Upper lobe of left lung (tissue), 6 donors: ENCODE measurements around the gene GCLM. TPM values are rescaled to one million over a fixed set of nuclear protein-coding genes. Genes with fewer than 3 reads are reported as not detected.
"Not testable (repeated sequence)": the region's sequence is repeated elsewhere in the genome, so short reads cannot be mapped to it uniquely, and the experiment has no call there.

Experiments
- ATAC-seq, 2 donors: fragments of 200-7000 bp; cut with Tn5 transposase; one replicate each; pipeline ENCODE4 v1.9.1; 2022; ENCODE audit warnings: mild to moderate bottlenecking in 2 of 2, moderate library complexity in 2 of 2; ENCODE audit not compliant: low FRiP score in 2 of 2
- DNase-seq, 2 donors: peaks; one replicate each; pipeline ENCODE4 v3.0.0-alpha.2; 2019 to 2020
- H3K27ac ChIP-seq, 4 donors: fragments of 200-600 bp; sonication (generic); one replicate each; pipeline ENCODE4 v1.5.1; 2016 to 2019
- H3K27me3 ChIP-seq, 4 donors: fragments of 200-600 bp; sonication (generic); one replicate each; pipeline ENCODE4 v1.5.1; 2017 to 2019
- H3K36me3 ChIP-seq, 4 donors: fragments of 200-600 bp; sonication (generic); one replicate each; pipeline ENCODE4 v1.5.1; 2016 to 2019
- H3K4me1 ChIP-seq, 4 donors: fragments of 200-600 bp; sonication (generic); one replicate each; pipeline ENCODE4 v1.5.1; 2018 to 2019
- H3K4me3 ChIP-seq, 4 donors: fragments of 200-600 bp; sonication (generic); one replicate each; pipeline ENCODE4 v1.5.1; 2017 to 2019; ENCODE audit warnings: mild to moderate bottlenecking in 2 of 4, moderate library complexity in 1 of 4
- H3K9me3 ChIP-seq, 4 donors: fragments of 200-600 bp; sonication (generic); one replicate each; pipeline ENCODE4 v1.5.1; 2018 to 2019
- EP300 ChIP-seq, 4 donors: sonication (generic); formaldehyde crosslinking; IDR thresholded peaks; one replicate each; pipeline ENCODE4 v1.5.1; 2017; ENCODE audit warnings: antibody characterized with exemption in 4 of 4, control low read depth in 2 of 4
- POLR2A ChIP-seq, 4 donors: fragments of 450-650 bp; IDR thresholded peaks; one replicate each; pipeline ENCODE4 v1.5.1; 2016 to 2017; ENCODE audit warnings: antibody characterized with exemption in 4 of 4, mild to moderate bottlenecking in 2 of 4
- POLR2AphosphoS5 ChIP-seq, 2 donors: sonication (generic); formaldehyde crosslinking; IDR thresholded peaks; one replicate each; pipeline ENCODE4 v1.5.1; 2017; ENCODE audit warnings: antibody characterized with exemption in 2 of 2
- WGBS, 2 donors: methylation state at CpG; one replicate each; pipeline ENCODE4 v1.1.5; 2017 to 2018; 5-methylcytosine and 5-hydroxymethylcytosine counted together
- total RNA-seq, 6 donors: library from RNA; depleted of rRNA in 4 of 6; stranded (reverse); fragments of >200 nt in 4 of 6; gene quantifications; one replicate each; pipeline versions ENCODE4 v1.1.0 to v1.2.1, GENCODE V29; 2016 to 2021
- TF ChIP-seq, protein P1 (sequence below), 6 experiments: fragments of 450-650 bp in 4 of 6; fragments of 200-600 bp in 2 of 6; sonication (generic) in 2 of 6; IDR thresholded peaks; one replicate each; pipeline ENCODE4 v1.5.1; 2016 to 2019; ENCODE audit warnings: antibody characterized with exemption in 6 of 6
- donor health status: DM: no; HTN: no; CAD: no; lungs with moderate emphysema.
- donor health status: DM: no; HTN: yes; CAD: no; lungs with severe emphysema.

Gene GCLM, protein sequence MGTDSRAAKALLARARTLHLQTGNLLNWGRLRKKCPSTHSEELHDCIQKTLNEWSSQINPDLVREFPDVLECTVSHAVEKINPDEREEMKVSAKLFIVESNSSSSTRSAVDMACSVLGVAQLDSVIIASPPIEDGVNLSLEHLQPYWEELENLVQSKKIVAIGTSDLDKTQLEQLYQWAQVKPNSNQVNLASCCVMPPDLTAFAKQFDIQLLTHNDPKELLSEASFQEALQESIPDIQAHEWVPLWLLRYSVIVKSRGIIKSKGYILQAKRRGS
- 10 to 100 TPM; 11.3 to 25.1 (median 20.2) TPM for total RNA-seq

DNA sequence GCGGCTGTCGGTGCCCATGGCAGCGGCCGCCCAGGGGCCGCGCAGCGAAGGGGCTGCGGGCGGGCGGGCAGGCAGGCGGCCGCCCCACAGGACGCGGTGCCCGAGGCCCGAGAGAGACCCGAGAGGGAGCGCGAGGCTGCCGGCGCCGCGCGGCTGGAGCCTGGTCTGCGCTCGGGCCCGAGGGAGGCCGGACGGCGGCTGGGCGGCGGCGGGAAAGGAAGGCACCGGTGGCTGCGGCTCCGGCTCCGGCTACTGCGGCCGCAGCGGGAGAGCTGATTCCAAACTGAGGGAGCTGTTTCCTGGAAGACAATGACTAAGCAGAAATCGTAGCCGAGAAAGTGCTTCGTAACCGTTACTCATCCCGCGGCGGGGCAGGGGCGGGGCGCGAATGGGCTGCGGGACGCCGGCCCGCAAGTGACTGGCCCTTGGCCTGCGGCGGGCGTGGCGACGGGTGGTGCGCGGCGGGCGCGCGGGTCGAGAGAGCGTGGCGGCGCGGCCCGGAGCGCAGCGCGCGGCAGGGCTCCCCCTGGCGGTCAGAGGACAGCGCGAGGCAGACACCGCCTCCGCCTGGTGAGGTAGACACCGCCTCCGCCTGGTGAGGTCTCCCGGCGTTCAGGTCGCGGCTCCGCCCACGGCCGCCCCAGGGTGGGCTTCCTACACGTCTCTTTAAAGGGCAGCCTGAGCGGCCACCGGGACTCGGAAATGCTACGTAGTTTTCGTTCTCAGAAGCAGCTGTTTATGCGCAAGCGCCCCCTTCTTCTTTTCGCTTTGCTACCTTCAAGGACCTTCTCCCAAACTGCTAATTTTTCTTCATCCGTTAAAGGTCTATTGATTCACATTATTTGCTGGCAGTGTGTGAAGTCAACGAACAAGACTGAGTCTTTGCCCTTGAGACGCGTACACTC, at the start of gene GCLM:
TSS of gene GCLM (minus strand) at position 285 of the 905 bp plus-strand sequence. CDS start at position 18, 267 bp downstream.
- H3K9me3 ChIP-seq = no peaks in the 10 kb centered on the region
- TF ChIP-seq EP300 (IDR thresholded peaks at IDR 0.05) (peak in 1 of 4 donors; percentile 43), POLR2A (IDR thresholded peaks at IDR 0.05) (peak in 3 of 4 donors; percentile 49 to 70 (median 60)), POLR2AphosphoS5 (IDR thresholded peaks at IDR 0.05) (peak; percentile 74 to 82)
- TF ChIP-seq, protein P1, sequence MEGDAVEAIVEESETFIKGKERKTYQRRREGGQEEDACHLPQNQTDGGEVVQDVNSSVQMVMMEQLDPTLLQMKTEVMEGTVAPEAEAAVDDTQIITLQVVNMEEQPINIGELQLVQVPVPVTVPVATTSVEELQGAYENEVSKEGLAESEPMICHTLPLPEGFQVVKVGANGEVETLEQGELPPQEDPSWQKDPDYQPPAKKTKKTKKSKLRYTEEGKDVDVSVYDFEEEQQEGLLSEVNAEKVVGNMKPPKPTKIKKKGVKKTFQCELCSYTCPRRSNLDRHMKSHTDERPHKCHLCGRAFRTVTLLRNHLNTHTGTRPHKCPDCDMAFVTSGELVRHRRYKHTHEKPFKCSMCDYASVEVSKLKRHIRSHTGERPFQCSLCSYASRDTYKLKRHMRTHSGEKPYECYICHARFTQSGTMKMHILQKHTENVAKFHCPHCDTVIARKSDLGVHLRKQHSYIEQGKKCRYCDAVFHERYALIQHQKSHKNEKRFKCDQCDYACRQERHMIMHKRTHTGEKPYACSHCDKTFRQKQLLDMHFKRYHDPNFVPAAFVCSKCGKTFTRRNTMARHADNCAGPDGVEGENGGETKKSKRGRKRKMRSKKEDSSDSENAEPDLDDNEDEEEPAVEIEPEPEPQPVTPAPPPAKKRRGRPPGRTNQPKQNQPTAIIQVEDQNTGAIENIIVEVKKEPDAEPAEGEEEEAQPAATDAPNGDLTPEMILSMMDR (IDR thresholded peaks at IDR 0.05) = peak; percentile 96 to 99 (median 98)
- H3K4me3 ChIP-seq = peak within 1 kb of the TSS; percentile 37 to 98 (median 95)
- H3K27me3 ChIP-seq = no peaks in the 10 kb centered on the region
- H3K4me1 ChIP-seq = peaks cover 13 to 33% (median 18%) of the 10 kb centered on the region in 4 donors
- DNase-seq = peak; percentile 95 to 99
- no peaks in the 10 kb centered on the region for H3K36me3 ChIP-seq
- peak; percentile 99 to 100 for ATAC-seq
- H3K27ac ChIP-seq = peak within 1 kb of the TSS; percentile 86 to 97 (median 88)
- WGBS, 2 donors = 1% methylated on average over 17 to 61 of the region's 102 CpGs

DNA sequence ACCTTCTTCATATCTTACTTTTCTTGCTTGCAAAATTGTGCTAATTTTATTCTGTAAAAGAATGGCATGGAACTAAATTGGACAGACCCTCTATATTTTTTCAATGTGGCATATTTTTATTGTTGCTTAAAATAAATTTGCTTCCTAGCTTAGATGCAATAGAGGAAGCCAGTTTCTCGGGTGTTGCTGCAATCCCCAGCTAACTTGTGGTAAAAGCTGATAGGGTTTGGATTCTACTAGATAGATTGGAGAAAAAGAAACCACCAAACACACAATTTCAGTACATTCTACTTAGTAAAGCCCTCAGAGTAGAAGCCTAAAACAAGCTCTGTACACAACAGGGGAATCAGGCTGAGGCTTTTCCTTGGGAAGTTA, 49.5 kb upstream of the GCLM start:
- DNase-seq = no peak
- Histone ChIP-seq H3K27ac (no peak overlapping the region), H3K9me3 (peaks cover 0 to 13% (median 9%) of the 10 kb centered on the region in 4 donors), H3K36me3 (no peaks in the 10 kb centered on the region), H3K4me3 (no peak overlapping the region), H3K4me1 (no peaks in the 10 kb centered on the region), H3K27me3 (no peaks in the 10 kb centered on the region)
- ATAC-seq = no peak
- 50 to 54% methylated on average over 1 of the region's 1 CpG for WGBS, 2 donors
- TF ChIP-seq EP300 (IDR thresholded peaks at IDR 0.05) = no peak
- TF ChIP-seq POLR2AphosphoS5 (IDR thresholded peaks at IDR 0.05) = no peak
- TF ChIP-seq POLR2A (IDR thresholded peaks at IDR 0.05) = no peak
- TF ChIP-seq, protein P1 (IDR thresholded peaks at IDR 0.05) = no peak

DNA sequence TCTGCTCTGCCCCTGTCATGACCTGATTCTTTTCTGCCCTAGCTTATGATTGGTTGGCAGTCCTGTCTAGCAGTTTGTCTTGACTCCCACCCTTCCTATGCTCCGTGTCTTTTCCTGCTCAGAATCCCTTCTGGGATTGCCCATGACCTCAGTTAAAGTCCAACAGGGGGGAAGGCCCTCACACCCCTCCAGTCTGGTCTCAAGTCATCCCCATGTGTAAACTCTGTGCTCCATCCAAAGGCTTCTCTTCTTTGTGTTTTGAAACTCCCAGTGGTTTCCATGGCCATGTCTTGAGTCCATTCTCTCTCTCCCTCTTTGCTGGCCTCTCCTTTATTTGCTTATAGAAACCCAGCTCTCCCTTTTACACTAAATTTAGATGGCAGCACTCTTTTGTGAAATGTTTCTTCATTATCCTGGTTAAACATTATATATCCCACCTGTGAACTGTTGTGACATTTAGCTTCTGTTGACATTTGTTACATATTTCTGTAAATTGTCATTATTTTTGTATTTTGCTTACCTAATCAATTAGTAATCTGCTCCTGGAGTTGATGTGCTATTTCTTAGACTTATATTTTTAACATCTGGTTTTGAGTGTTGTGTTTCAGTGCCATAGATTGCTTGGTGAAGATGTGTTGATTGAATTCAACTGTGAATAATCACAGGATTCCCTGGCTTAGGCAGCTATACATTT, 48.9 kb upstream of the GCLM start:
- Histone ChIP-seq H3K27me3 (no peaks in the 10 kb centered on the region), H3K4me1 (no peaks in the 10 kb centered on the region), H3K9me3 (peaks cover 0 to 13% (median 9%) of the 10 kb centered on the region in 4 donors), H3K4me3 (no peak overlapping the region), H3K36me3 (no peaks in the 10 kb centered on the region), H3K27ac (no peak overlapping the region)
- TF ChIP-seq POLR2AphosphoS5 (IDR thresholded peaks at IDR 0.05) (no peak), EP300 (IDR thresholded peaks at IDR 0.05) (no peak), POLR2A (IDR thresholded peaks at IDR 0.05) (no peak)
- TF ChIP-seq, protein P1 (IDR thresholded peaks at IDR 0.05) = no peak
- no peak for ATAC-seq
- 83 to 90% methylated on average over 1 of the region's 1 CpG for WGBS, 2 donors
- DNase-seq = no peak

DNA sequence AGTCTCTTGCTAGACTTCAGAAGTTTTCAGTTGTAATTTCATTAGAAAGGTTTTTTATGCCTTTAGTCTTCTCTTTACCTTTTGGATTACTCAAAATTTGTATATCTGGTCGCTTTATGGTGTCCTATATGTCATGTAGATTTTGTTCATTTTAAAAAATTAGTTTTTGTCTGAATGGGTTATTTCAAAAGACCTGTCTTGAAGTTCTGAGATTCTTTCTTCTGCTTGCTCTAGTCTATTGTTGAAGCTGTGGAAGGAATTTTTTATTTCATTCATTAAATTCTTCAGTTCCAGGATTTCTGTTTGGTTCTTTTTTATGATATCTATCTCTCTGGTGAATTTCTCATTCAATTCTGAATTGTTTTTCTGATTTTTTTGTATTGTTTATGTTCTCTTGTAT, 46.5 kb upstream of the GCLM start:
- no peak for TF ChIP-seq EP300 (IDR thresholded peaks at IDR 0.05)
- TF ChIP-seq, protein P1 (IDR thresholded peaks at IDR 0.05) = no peak
- TF ChIP-seq POLR2AphosphoS5 (IDR thresholded peaks at IDR 0.05) = no peak
- TF ChIP-seq POLR2A (IDR thresholded peaks at IDR 0.05) = no peak
- Histone ChIP-seq H3K4me3 (no peak overlapping the region), H3K9me3 (peaks cover 0 to 13% (median 9%) of the 10 kb centered on the region in 4 donors), H3K36me3 (no peaks in the 10 kb centered on the region), H3K4me1 (no peaks in the 10 kb centered on the region), H3K27me3 (no peaks in the 10 kb centered on the region), H3K27ac (no peak overlapping the region)
- DNase-seq (no peak), ATAC-seq (no peak)
- WGBS, 2 donors = 59 to 83% methylated on average over 1 of the region's 1 CpG

DNA sequence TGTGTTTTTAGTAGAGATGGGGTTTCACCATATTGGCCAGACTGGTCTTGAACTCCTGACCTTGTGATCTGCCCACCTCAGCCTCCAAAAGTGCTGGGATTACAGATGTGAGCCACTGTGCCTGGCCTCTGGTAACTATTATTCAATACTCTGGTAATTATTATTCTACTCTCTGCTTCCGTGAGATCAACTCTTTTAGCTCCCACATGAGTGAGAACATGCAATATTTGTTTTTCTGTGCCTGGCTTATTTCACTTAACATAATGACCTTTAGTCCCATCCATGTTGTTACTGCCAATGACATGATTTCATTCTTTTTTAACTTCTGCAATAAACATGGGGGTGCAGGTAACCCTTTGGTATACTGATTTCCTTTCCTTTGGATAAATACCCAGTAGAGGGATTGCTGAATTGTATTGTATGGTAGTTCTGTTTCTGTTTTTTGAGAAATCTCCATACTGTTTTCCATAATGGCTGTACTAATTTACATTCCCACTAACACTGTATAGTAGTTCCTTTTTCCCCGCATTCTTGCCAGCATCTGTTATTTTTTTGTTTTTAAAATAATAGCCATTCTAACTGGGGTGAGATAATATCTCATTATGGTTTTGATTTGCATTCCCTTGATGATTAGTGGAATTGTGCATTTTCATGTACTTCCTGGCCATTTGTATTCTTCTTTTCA, 37.9 kb upstream of the GCLM start:
- WGBS, 2 donors = 86 to 89% methylated on average over 2 of the region's 2 CpGs
- not testable (repeated sequence) for H3K36me3 ChIP-seq, ATAC-seq

More for the DNA sequence above, 37.9 kb upstream of the GCLM start:
- not testable (repeated sequence) for H3K4me3 ChIP-seq, H3K9me3 ChIP-seq, H3K4me1 ChIP-seq, H3K27me3 ChIP-seq, H3K27ac ChIP-seq, DNase-seq
